Endothelial cell of umbilical vein (primary cell): Measurements from ENCODE around the gene PRCC. TPM values are rescaled to one million over a fixed set of nuclear protein-coding genes. Genes with fewer than 3 reads are reported as not detected.

Experiments
- BruUV-seq: library from RNA; stranded (reverse); fragments of 400-500 nt; replicated peaks from 2 replicates; lab custom pipeline; 2021; lab: Mats Ljungman, UMichigan
- CTCF ChIA-PET: fragments of 300-600, 350-600 bp; sonication (Branson Sonifier 250); formaldehyde crosslinking; loops from one replicate; lab custom pipeline; 2021; ENCODE audit warnings: antibody characterized with exemption, inconsistent platforms; lab: Charles Lee
- POLR2A ChIA-PET: fragments of 300-600, 350-600 bp; sonication (Branson Sonifier 250); formaldehyde crosslinking; loops from one replicate; lab custom pipeline; 2021; ENCODE audit warnings: antibody characterized with exemption, inconsistent platforms; lab: Charles Lee
- DNase-seq: peaks from one replicate; pipeline ENCODE4 v3.0.0-alpha.2; 2011; ENCODE audit warnings: low read depth, low spot score
- FAIRE-seq: peaks from 2 replicates; lab custom pipeline; 2011; peaks lifted over from hg19 to GRCh38; lab: Jason Lieb, UNC
- H2AFZ ChIP-seq: 2 replicates; pipeline ENCODE4 v1.6.0; 2012; ENCODE audit warnings: low read depth, low read length, control low read depth, inconsistent platforms
- H3K27ac ChIP-seq: 2 replicates; pipeline ENCODE4 v1.5.1; 2011; ENCODE audit warnings: low read depth, mild to moderate bottlenecking, control low read depth, low read length, moderate library complexity; ENCODE audit not compliant: insufficient read depth
- H3K27me3 ChIP-seq, 2 experiments: 2 replicates each; pipeline versions ENCODE4 v1.6.0 to v1.6.1; 2011; ENCODE audit warnings: low read length in 2 of 2, mixed read lengths in 1 of 2; ENCODE audit not compliant: control insufficient read depth in 2 of 2, insufficient read depth in 2 of 2
- H3K36me3 ChIP-seq, 2 experiments: 2 replicates in 1 of 2; 3 replicates in 1 of 2; pipeline ENCODE4 v1.5.1; 2011; ENCODE audit warnings: low read length in 2 of 2, mild to moderate bottlenecking in 1 of 2, moderate library complexity in 1 of 2; ENCODE audit not compliant: control insufficient read depth in 2 of 2, insufficient read depth in 2 of 2; ENCODE audit errors: extremely low read depth in 1 of 2
- H3K4me1 ChIP-seq: 3 replicates; pipeline ENCODE4 v1.5.1; 2011; ENCODE audit warnings: mild to moderate bottlenecking, low read length; ENCODE audit not compliant: control insufficient read depth, insufficient read depth; ENCODE audit errors: extremely low read depth
- H3K4me2 ChIP-seq: 2 replicates; pipeline ENCODE4 v1.6.1; 2011; ENCODE audit warnings: low read length, control low read depth, mixed read lengths; ENCODE audit not compliant: insufficient read depth
- H3K4me3 ChIP-seq, 3 experiments: fragments of 200-600 bp in 1 of 3; sonication (generic), shearing (Covaris generic) in 1 of 3; replicated peaks in 1 of 3; 2 replicates each; pipeline ENCODE4 v1.5.1; 2011 to 2016; ENCODE audit warnings: control low read depth in 3 of 3, low read length in 3 of 3, mild to moderate bottlenecking in 2 of 3, inconsistent platforms in 1 of 3, low read depth in 1 of 3, moderate library complexity in 1 of 3; ENCODE audit not compliant: insufficient read depth in 1 of 3
- H3K79me2 ChIP-seq: 2 replicates; pipeline ENCODE4 v1.6.0; 2012; ENCODE audit warnings: low read length, inconsistent platforms; ENCODE audit not compliant: control insufficient read depth, insufficient read depth
- H3K9ac ChIP-seq: replicated peaks from 2 replicates; pipeline ENCODE3; 2011; ENCODE audit warnings: low read length, control low read depth; ENCODE audit not compliant: insufficient read depth; ENCODE audit errors: extremely low read depth
- H3K9me1 ChIP-seq: replicated peaks from 3 replicates; pipeline ENCODE4 v1.6.0; 2011; ENCODE audit warnings: mild to moderate bottlenecking, low read length; ENCODE audit not compliant: control insufficient read depth, insufficient read depth; ENCODE audit errors: extremely low read depth
- H3K9me3 ChIP-seq: replicated peaks from 2 replicates; pipeline ENCODE4 v1.5.1; 2012; ENCODE audit warnings: low read length, inconsistent platforms; ENCODE audit not compliant: control insufficient read depth, insufficient read depth
- H4K20me1 ChIP-seq: replicated peaks from 2 replicates; pipeline ENCODE3; 2011; ENCODE audit warnings: mild to moderate bottlenecking, low read length; ENCODE audit not compliant: control insufficient read depth, insufficient read depth; ENCODE audit errors: extremely low read depth
- EZH2 ChIP-seq: IDR thresholded peaks from 2 replicates; pipeline ENCODE4 v1.6.1; 2012; ENCODE audit warnings: borderline replicate concordance, low read depth, mild to moderate bottlenecking, moderate library complexity, low read length, inconsistent platforms; ENCODE audit not compliant: severe bottlenecking
- FOS ChIP-seq: IDR thresholded peaks from 2 replicates; pipeline ENCODE4 v1.6.1; 2011; ENCODE audit warnings: mild to moderate bottlenecking, low read length, moderate library complexity, borderline replicate concordance; ENCODE audit not compliant: insufficient read depth
- JUN ChIP-seq: IDR thresholded peaks from 2 replicates; pipeline ENCODE4 v1.6.1; 2011; ENCODE audit warnings: borderline replicate concordance, low read depth; ENCODE audit not compliant: insufficient read length, insufficient read depth
- POLR2A ChIP-seq: IDR thresholded peaks from 2 replicates; pipeline ENCODE4 v1.6.1; 2012; ENCODE audit warnings: low read depth, mild to moderate bottlenecking, control low read depth, low read length
- dilution Hi-C: fragments of 300-500 bp; cut with MboI; formaldehyde crosslinking; loops from one replicate; pipeline ENCODE4 v1.15.0; 2019; ENCODE audit warnings: low sequenced_read_pairs; ENCODE audit not compliant: extremely low pct_ligation_motif_present
- intact Hi-C: fragments of 100-400 bp; cut with micrococcal nuclease; formaldehyde crosslinking; loops from one replicate; pipeline ENCODE4 v1.10.0; 2022
- polyA plus RNA-seq, 4 experiments: library from polyadenylated mRNA; depleted of rRNA in 3 of 4; stranded (reverse) in 3 of 4; unstranded in 1 of 4; fragments of >200 nt; gene quantifications; 2 replicates each; pipeline versions ENCODE4 v1.2.1 to v1.2.3, GENCODE V29; 2011 to 2012; ENCODE audit warnings: missing spikeins in 1 of 4
- total RNA-seq: library from RNA; stranded (reverse); gene quantifications from 2 replicates; pipeline ENCODE4 v1.2.3, GENCODE V29; 2021
- TF ChIP-seq, protein P1 (sequence below), 2 donors: IDR thresholded peaks; 1 replicate in 1 of 2; 2 replicates in 1 of 2; pipeline ENCODE4 v1.5.1; 2011; ENCODE audit warnings: low read length in 2 of 2, mild to moderate bottlenecking in 2 of 2, moderate library complexity in 2 of 2, control low read depth in 1 of 2, inconsistent platforms in 1 of 2, low read depth in 1 of 2; ENCODE audit not compliant: insufficient read depth in 1 of 2; ENCODE audit errors: extremely low read depth in 1 of 2
- TF ChIP-seq, protein P2 (sequence below): IDR thresholded peaks from 2 replicates; pipeline ENCODE4 v1.6.1; 2011; ENCODE audit not compliant: insufficient read depth, insufficient read length

PRCC gene
- total and polyA plus RNA-seq, 2 donors (not counting 3 experiments of a cell fraction or from before 2014, with no cell fraction given): 71.5 to 77.4 TPM

DNA sequence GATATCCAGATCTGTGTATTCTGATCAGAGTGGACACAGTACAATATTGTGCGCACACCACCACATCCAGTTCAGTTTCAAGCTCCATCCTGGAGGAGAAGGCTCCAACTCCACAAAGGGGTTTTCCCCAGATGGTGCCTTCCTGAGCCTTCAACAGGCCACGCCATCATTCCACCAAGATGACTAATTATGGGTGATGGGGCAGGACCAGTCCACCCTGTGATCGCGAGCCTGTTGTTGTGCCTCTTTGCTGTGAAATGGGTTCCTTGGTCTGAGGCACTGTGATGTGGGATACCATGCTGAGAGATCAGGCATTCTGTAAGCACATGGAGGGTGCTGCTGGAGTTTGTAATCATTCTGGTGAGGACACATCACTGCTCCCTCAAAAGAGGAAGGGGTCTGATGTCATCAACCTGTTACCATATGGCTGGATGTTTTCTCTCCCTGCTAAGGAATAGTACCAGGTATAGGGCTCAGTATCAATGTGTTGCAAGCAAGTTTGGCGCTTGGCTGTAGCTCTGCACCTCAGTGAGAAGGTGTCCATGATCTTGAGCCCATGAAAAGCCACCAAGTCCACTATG is 56.0 kb downstream of the PRCC start:
- no TSS peak for BruUV-seq
- ChIA-PET POLR2A (no interaction called here), CTCF (interaction anchor here (1.6 to 2.5 kb wide), 2 partner anchors 15 to 37 kb away, joined by 8 to 16 read pairs; partner anchors contain the start of gene NTRK1)
- no peak overlapping the region for H3K27ac ChIP-seq
- no peaks in the 10 kb centered on the region for H3K9me1 ChIP-seq
- no peak overlapping the region for H3K4me2 ChIP-seq
- no peak for FAIRE-seq
- DNase-seq: no peak
- intact Hi-C loops: no loop called here
- no peaks in the 10 kb centered on the region for H3K79me2 ChIP-seq
- H3K4me3 ChIP-seq: no peak overlapping the region
- H3K36me3 ChIP-seq: no peaks in the 10 kb centered on the region
- dilution Hi-C loops: no loop called here
- no peaks in the 10 kb centered on the region for H3K9me3 ChIP-seq
- TF ChIP-seq, protein P1, sequence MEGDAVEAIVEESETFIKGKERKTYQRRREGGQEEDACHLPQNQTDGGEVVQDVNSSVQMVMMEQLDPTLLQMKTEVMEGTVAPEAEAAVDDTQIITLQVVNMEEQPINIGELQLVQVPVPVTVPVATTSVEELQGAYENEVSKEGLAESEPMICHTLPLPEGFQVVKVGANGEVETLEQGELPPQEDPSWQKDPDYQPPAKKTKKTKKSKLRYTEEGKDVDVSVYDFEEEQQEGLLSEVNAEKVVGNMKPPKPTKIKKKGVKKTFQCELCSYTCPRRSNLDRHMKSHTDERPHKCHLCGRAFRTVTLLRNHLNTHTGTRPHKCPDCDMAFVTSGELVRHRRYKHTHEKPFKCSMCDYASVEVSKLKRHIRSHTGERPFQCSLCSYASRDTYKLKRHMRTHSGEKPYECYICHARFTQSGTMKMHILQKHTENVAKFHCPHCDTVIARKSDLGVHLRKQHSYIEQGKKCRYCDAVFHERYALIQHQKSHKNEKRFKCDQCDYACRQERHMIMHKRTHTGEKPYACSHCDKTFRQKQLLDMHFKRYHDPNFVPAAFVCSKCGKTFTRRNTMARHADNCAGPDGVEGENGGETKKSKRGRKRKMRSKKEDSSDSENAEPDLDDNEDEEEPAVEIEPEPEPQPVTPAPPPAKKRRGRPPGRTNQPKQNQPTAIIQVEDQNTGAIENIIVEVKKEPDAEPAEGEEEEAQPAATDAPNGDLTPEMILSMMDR (IDR thresholded peaks at IDR 0.05; ENCODE audit: extremely low read depth in 1 of 2, insufficient read depth in 1 of 2, low read depth in 1 of 2, low read length in 2 of 2): no peak
- TF ChIP-seq FOS (no peak), POLR2A (no peak), EZH2 (no peak), JUN (no peak)
- TF ChIP-seq, protein P2, sequence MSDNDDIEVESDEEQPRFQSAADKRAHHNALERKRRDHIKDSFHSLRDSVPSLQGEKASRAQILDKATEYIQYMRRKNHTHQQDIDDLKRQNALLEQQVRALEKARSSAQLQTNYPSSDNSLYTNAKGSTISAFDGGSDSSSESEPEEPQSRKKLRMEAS: no peak
- H4K20me1 ChIP-seq: no peaks in the 10 kb centered on the region
- peaks cover 15 to 22% of the 10 kb centered on the region in 2 experiments for H3K27me3 ChIP-seq
- no peaks in the 10 kb centered on the region for H3K4me1 ChIP-seq
- H3K9ac ChIP-seq: no peak overlapping the region
- no peak overlapping the region for H2AFZ ChIP-seq
